ENCODE results near the gene RAB4A.

RAB4A gene

GRCh38 chr1:229270547-229271447 is at the start of gene RAB4A:
Gene RAB4A, plus strand, starts transcription at chr1:229271111. Its CDS starts 229 bp downstream, at chr1:229271340.
- DNase-seq: peak in 1 of 2 experiments; percentile 11

- DNase-seq: no peak
These were observed 48.8 kb upstream of the RAB4A start for GRCh38 chr1:229222081-229222480.

- DNase-seq: no peak
These were observed 47.4 kb upstream of the RAB4A start for GRCh38 chr1:229223498-229223897.

GRCh38 chr1:229224308-229224707 is 46.6 kb upstream of the RAB4A start:
- no peak for DNase-seq

- DNase-seq: no peak
These were observed 45.6 kb upstream of the RAB4A start for GRCh38 chr1:229225331-229225782.

- no peak for DNase-seq
These were observed 44.1 kb upstream of the RAB4A start for GRCh38 chr1:229226796-229227195.

- DNase-seq: peak in 1 of 2 experiments; percentile 21
These were observed 43.5 kb upstream of the RAB4A start for GRCh38 chr1:229227298-229227919.

GRCh38 chr1:229228522-229228921 is 42.4 kb upstream of the RAB4A start:
- no peak for DNase-seq

GRCh38 chr1:229229137-229229720 is 41.7 kb upstream of the RAB4A start:
- no peak for DNase-seq

GRCh38 chr1:229229721-229230139 is 41.2 kb upstream of the RAB4A start:
- no peak for DNase-seq

- DNase-seq: no peak
These were observed 40.6 kb upstream of the RAB4A start for GRCh38 chr1:229230140-229230892.

GRCh38 chr1:229230893-229231753 is 39.8 kb upstream of the RAB4A start:
- no peak for DNase-seq

GRCh38 chr1:229231754-229232119 is 39.2 kb upstream of the RAB4A start:
- no peak for DNase-seq

GRCh38 chr1:229234870-229235472 is 35.9 kb upstream of the RAB4A start:
- DNase-seq: no peak

GRCh38 chr1:229237320-229237719 is 33.6 kb upstream of the RAB4A start:
- DNase-seq: no peak

- no peak for DNase-seq
These were observed 32.7 kb upstream of the RAB4A start for GRCh38 chr1:229238231-229238630.

GRCh38 chr1:229238674-229239415 is 32.1 kb upstream of the RAB4A start:
- DNase-seq: no peak

GRCh38 chr1:229240532-229240931 is 30.4 kb upstream of the RAB4A start:
- no peak for DNase-seq

GRCh38 chr1:229241390-229241789 is 29.5 kb upstream of the RAB4A start:
- no peak for DNase-seq

GRCh38 chr1:229243638-229244037 is 27.3 kb upstream of the RAB4A start:
- DNase-seq: no peak

GRCh38 chr1:229244091-229244490 is 26.8 kb upstream of the RAB4A start:
- no peak for DNase-seq
